ENCODE data around the gene ST14.
A peak's percentile ranks its signal among the peaks of the same experiment; 100 is the strongest.
"Not testable (repeated sequence)": the region's sequence is repeated elsewhere in the genome, so short reads cannot be mapped to it uniquely, and the experiment has no call there.

The ST14 gene

GRCh38 chr11:130166457-130166784, 6.8 kb downstream of the ST14 start:
- DNase-seq (ENCODE audit: extremely low read depth, low read depth), result peak; percentile 74

GRCh38 chr11:130167146-130167545, 7.6 kb downstream of the ST14 start:
- TF ChIP-seq CTCF (IDR thresholded peaks at IDR 0.05; ENCODE audit: low read depth, low read length, missing control alignments), result no peak
- H3K4me3 ChIP-seq (replicated peaks; ENCODE audit: low read depth, low read length), result no peak overlapping the region
- DNase-seq (ENCODE audit: extremely low read depth, low read depth), result no peak

More at GRCh38 chr11:130166457-130166784, 6.8 kb downstream of the ST14 start:
- H3K4me3 ChIP-seq (replicated peaks; ENCODE audit: low read depth, low read length), result no peak overlapping the region
- TF ChIP-seq CTCF (IDR thresholded peaks at IDR 0.05; ENCODE audit: low read depth, low read length, missing control alignments), result no peak

GRCh38 chr11:130168105-130168504, 8.5 kb downstream of the ST14 start:
- H3K4me3 ChIP-seq (replicated peaks; ENCODE audit: low read depth, low read length), result no peak overlapping the region
- DNase-seq (ENCODE audit: extremely low read depth, low read depth), result no peak
- TF ChIP-seq CTCF (IDR thresholded peaks at IDR 0.05; ENCODE audit: low read depth, low read length, missing control alignments), result no peak

GRCh38 chr11:130170345-130170744, 10.8 kb downstream of the ST14 start:
- no peak for TF ChIP-seq CTCF (IDR thresholded peaks at IDR 0.05; ENCODE audit: low read depth, low read length, missing control alignments)
- no peak for DNase-seq (ENCODE audit: extremely low read depth, low read depth)
- H3K4me3 ChIP-seq (replicated peaks; ENCODE audit: low read depth, low read length), result no peak overlapping the region

GRCh38 chr11:130171534-130171933, 12.0 kb downstream of the ST14 start:
- TF ChIP-seq CTCF (IDR thresholded peaks at IDR 0.05; ENCODE audit: low read depth, low read length, missing control alignments), result no peak
- no peak overlapping the region for H3K4me3 ChIP-seq (replicated peaks; ENCODE audit: low read depth, low read length)
- no peak for DNase-seq (ENCODE audit: extremely low read depth, low read depth)

- not testable (repeated sequence) for DNase-seq (ENCODE audit: extremely low read depth, low read depth); H3K4me3 ChIP-seq (replicated peaks; ENCODE audit: low read depth, low read length)
These were observed 12.4 kb downstream of the ST14 start for GRCh38 chr11:130172001-130172400.

GRCh38 chr11:130174642-130175041, 15.1 kb downstream of the ST14 start:
- H3K4me3 ChIP-seq (replicated peaks; ENCODE audit: low read depth, low read length), result no peak overlapping the region
- no peak for TF ChIP-seq CTCF (IDR thresholded peaks at IDR 0.05; ENCODE audit: low read depth, low read length, missing control alignments)

More at GRCh38 chr11:130174642-130175041, 15.1 kb downstream of the ST14 start:
- no peak for DNase-seq (ENCODE audit: extremely low read depth, low read depth)

All from HFF-Myc (cell line).